GM12891 (cell line): ENCODE measurements around the gene CES5A.

Experiments used
- POLR2A ChIP-seq: IDR thresholded peaks from 2 replicates; pipeline ENCODE4 v1.6.1; 2011; ENCODE audit warnings: low read depth, low read length, control low read depth
- POLR2AphosphoS5 ChIP-seq: IDR thresholded peaks from 2 replicates; pipeline ENCODE4 v1.6.1; 2011; ENCODE audit warnings: low read depth, low read length, control low read depth
- SPI1 ChIP-seq: IDR thresholded peaks from 2 replicates; pipeline ENCODE4 v1.6.1; 2011; ENCODE audit warnings: low read depth, low read length, control low read depth
- TAF1 ChIP-seq: IDR thresholded peaks from 2 replicates; pipeline ENCODE4 v1.6.1; 2011; ENCODE audit warnings: low read depth, low read length, control low read depth

DNA sequence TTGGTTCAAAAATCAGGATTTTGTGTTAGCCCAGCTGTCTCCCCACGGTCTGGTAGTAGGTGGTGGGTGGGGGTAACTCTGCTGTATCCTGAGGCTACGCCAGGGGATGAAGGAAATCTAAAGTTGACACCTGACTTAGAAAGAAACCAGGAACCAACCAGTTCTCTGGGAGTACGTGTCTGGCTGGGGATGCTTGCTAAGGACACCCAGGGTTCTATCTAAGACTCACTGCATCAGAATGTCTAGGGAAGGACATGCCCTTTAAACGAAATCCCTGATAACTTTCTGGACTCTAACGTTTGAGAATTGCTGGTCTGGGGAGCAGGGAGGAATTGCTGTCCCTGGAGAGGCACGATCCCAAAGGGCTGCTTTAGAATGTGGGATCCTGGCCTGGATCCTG is 39.2 kb upstream of the CES5A start:
- TF ChIP-seq POLR2A = no peak
- no peak for TF ChIP-seq POLR2AphosphoS5
- no peak for TF ChIP-seq TAF1
- no peak for TF ChIP-seq SPI1
